HT-29 (cell line): ENCODE data around the gene ECSCR. TPM values are rescaled to one million over a fixed set of nuclear protein-coding genes. Genes with fewer than 3 reads are reported as not detected.
A peak's percentile ranks its signal among the peaks of the same experiment; 100 is the strongest.
"Not testable (repeated sequence)": the region's sequence is repeated elsewhere in the genome, so short reads cannot be mapped to it uniquely, and the experiment has no call there.

Source experiments
- DNase-seq: peaks from one replicate; pipeline ENCODE4 v3.0.0-alpha.2; 2015; ENCODE audit warnings: low spot score
- total RNA-seq: library from RNA; depleted of rRNA; stranded (reverse); fragments of >200 nt; shearing (Covaris generic); gene quantifications from 2 replicates; pipeline ENCODE4 v1.2.3, GENCODE V29; 2014; rRNA removed

ECSCR gene, protein sequence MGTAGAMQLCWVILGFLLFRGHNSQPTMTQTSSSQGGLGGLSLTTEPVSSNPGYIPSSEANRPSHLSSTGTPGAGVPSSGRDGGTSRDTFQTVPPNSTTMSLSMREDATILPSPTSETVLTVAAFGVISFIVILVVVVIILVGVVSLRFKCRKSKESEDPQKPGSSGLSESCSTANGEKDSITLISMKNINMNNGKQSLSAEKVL
- total RNA-seq, result not detected in 2 replicates

DNA sequence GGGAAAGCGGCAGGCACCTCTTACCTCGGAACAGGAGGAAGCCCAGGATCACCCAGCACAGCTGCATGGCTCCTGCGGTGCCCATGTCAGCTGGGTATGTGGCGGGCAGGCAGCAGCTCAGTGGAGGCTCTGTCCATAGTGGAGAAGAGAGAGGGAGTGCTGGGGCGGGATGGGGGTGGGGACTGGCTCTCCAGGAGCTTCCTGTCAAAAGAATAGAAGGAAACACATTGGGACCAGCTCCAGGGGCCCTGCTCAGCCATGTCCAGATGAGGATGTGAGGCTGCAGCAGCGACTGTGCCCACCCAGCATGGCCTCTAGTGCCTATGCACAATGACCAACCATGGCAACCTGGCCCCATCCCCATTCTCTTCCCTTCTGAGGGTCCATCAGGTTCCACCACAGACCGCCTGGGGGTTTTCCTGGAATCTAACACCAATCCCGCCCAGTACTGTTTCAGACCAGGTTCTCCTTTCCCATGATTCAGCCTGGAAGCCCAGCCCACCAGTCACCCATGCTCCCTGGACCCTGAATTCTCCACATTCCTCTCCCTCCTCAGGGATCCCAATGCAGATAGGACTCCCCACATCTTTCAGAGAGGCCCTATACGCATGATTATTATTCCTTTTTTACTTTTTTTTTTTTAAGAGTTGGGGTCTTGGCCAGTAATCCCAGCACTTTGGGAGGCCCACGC, at the start of gene ECSCR:
Gene ECSCR, minus strand, starts transcription at position 158 of the 691 bp plus-strand sequence. Its CDS starts 73 bp downstream, at position 85.
- DNase-seq, result no peak

DNA sequence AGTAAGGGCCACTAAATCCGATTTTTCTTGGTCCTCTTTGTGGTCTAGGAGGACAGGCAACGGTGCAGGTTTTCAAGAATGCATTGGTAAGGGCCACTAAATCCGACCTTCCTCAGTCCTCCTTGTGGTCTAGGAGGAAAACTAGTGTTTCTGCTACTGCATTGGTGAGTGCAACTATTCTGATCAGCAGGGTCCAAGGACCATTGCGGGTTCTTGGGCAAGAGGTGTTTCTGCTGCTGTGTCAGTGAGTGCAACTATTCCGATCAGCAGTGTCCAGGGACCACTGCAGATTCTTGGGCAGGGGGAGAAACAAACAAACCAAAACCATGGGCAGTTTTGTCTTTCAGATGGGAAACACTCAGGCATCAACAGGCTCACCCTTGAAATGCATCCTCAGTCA, 42.2 kb upstream of the ECSCR start:
- DNase-seq, result not testable (repeated sequence)

GRCh38 chr5:139503879-139504278, 41.3 kb upstream of the ECSCR start:
- DNase-seq, result not testable (repeated sequence)

DNA sequence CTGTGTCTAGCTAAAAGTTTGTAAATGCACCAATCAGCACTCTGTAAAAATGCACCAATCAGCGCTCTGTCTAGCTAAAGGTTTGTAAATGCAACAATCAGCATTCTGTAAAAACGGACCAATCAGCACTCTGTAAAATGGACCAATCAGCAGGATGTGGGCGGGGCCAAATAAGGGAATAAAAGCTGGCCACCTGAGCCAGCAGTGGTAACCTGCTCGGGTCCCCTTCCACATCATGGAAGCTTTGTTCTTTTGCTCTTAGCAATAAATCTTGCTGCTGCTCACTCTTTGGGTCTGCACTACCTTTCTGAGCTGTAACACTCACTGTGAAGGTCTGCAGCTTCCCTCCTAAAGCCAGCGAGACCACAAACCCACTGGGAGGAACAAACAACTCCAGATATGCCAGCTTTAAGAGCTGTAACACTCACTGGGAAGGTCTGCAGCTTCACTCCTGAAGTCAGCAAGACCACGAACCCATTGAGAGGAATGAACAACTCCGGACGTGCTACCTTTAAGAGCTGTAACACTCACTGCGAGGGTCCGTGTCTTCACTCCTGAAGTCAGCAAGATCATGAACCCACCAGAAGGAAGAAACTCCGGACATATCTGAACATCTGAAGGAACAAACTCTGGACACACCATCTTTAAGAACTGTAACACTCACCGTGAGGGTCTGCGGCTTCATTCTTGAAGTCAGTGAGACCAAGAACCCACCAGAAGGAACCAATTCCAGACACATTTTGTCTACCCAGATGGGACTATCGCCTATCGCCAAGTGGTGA, 40.7 kb upstream of the ECSCR start:
- not testable (repeated sequence) for DNase-seq

DNA sequence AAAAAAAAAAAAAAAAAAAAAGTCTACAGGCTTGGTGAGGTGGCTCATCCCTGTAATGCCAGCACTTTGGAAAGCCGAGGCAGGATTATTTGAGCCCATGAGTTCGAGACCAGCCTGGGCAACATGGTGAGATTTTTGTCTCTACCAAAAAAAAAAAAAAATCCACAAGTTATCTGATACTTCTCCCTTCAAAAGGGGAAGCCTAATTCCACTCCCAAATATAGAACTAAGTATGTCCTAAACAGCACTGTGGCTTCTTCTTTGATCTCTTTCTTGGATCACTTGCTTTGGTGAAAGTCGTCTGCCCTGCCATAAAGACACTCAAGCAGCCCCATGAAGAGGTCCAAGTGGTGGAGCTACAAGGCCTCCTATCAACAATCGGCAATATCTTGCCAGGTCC, 38.8 kb upstream of the ECSCR start:
- no peak for DNase-seq

DNA sequence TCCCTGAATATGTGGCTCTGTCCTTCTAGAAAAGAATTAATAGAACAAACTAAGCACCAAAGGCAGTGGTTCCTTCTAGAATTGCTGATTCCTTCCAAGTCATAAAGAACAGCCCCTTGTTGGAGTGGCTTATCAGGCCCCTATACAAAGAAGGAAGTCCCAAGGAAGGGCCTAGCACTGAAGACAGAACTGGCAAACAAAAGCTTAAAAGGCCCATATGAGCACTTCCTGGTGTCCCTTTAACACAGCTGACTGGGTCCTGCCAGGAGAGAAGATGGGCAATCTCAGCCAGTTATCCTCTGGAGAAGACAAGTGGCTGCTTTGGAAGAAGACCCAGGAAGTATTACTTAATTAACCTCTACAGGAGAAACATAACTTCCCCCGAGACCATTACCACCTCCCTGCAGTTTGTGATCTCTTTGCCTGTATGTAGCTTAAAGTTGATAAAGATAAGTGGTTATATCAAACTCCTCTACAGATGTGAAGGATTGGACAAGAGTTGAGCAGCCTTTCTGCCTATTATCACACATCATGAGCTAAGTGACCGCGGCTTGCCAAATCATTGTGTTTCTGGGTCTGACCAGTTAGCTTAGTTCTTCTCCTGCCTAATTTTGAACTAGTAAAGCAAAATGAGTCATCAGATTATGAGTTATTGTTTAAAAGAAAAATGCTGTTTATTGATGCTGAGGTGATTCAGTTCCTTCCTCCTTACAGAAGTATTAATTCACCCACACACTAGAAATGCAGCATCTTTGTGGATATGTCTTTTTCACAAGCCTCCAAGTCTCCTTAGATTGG, 33.3 kb upstream of the ECSCR start:
- no peak for DNase-seq

DNA sequence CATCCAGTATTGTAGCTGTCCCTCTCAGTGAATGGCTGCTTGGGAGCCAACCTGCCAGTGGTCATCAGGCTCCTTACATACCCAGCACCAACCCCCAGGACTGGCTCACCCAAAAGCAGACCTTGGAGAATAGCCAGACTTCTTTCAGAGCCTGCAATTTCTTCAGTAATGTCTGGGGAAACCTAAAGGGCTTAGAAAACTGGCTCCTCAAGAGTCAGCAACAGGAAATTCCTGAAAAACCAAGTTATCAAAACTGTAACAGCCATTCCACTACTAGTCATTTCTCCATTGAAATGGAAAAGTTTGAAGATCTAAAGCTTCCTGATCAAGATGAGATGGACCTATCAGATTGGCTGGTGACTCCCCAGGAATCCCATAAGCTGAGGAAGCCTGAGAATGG, 32.3 kb upstream of the ECSCR start:
- no peak for DNase-seq

DNA sequence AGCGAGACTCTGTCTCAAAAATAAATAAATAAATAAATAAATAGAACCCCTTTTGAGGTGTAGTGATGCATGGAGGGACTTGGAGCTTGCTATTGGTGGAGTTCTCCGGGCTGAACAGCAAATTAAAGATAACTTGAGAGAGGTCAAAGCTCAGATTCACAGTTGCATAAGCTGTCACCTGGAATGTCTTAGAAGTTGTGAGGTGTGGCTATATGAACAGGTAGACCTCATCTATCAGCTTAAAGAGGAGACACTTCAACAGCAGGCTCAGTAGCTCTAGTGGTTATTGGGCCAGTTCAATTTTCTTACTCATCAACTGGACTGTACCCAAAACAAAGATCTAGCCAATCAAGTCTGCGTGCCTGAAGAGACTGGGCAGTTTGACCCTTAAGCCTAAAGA, 31.7 kb upstream of the ECSCR start:
- no peak for DNase-seq

DNA sequence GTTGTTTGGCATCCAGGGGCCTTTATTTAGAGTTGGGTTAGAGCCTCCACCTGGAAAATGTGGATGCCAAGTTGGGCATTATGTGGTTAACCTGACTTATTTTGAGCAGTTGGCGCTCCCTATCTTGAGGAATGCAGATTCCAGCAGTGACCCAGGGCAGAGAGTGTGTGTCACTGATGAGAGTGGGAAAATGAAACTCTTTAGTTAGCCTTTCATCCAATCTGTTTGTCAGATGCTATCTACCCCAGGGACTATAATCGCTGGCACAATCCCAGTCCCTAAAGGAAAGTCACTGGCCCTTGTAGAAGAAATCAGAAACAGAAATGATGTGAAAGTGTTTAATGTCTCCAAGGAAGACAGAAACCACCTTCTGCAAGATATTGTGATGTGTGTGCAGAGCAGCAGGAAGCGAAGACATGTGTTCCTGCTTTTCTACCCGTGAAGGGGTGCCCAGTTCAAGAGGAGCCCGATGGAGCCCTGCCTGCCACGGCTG, 30.2 kb upstream of the ECSCR start:
- DNase-seq, result no peak

- DNase-seq, result no peak
Observed at GRCh38 chr5:139488260-139488659, 25.7 kb upstream of the ECSCR start.

- DNase-seq, result no peak
Observed at GRCh38 chr5:139486201-139486600, 23.7 kb upstream of the ECSCR start.

DNA sequence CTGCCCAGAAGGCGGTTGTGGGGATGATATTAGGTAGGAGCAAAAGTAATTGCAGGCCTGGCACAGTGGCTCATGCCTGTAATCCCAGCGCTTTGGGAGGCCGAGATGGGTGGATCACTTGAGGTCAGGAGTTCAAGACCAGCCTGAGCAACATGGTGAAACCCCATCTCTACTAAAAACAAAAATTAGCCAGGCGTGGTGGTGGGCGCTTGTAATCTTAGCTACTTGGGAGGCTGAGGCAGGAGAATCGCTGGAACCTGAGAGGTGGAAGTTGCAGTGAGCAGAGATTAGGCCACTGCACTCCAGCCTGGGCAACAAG, 20.3 kb upstream of the ECSCR start:
- not testable (repeated sequence) for DNase-seq

DNA sequence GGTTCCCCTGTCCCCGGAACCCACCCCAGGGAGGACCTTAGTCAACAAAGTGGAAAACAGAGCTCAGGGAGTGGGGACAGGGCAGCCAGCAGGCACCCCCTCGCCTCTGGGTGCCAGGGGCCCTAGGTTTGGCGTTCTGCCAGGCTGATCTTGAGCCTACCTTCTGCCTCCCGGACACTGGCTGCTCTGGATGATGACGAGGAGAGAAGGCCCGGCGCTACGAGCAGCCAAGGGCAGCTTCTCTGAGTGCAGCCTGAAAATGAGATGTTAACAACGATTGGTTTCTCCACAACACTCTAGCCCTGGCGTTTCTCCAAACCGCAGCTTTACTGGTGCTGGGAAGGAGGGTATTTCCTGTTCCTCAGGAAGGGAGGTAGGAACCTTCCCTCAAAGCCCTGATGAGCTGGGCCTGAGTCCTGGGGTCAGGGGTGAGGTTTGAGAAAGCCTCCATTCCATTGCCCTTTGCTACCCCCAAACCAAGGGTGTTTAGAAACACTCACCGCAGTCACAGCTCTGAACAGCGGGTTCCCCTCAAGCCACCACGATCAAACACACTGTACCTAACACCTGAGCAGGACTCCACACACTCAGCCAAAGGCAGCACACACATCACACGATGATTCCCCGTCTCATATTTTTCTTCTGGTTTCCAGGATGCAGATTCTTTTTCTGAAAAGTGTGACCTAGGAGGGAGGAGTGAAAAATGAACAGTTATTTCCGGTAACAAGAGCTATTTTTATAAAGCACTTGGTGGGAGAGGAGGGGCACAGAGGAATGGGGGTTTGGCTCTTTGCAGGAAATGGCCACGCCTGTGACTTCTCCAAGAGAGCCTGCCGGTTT, 19.7 kb upstream of the ECSCR start, which contains the start of gene STING1:
Gene STING1, minus strand, starts transcription at position 709 of the 840 bp plus-strand sequence. CDS start 1,054 bp downstream, outside the sequence.
- peak; percentile 99 for DNase-seq

DNA sequence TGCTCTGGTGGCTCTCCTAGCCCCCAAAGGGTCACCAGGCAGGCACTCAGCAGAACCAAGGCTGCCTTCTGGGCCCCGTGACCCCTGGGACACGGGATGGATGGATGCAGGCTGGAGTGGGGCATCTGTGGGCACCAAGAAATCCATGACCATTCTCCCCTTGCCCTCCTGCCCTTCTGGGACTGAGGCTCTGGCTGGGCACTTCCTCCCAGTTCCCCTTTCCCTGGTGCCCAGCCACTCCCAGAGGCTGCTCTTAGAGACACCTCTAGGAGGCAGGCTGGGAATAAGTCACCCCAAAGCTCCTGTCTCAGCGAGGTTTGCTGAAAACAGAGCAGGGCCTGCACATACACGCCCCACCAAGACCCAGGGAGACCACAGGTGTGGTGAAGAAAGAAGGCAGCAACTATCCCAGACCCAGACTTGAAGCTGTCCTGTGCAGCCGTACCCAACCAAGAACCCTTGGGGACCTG, 19.1 kb upstream of the ECSCR start:
- DNase-seq, result no peak

DNA sequence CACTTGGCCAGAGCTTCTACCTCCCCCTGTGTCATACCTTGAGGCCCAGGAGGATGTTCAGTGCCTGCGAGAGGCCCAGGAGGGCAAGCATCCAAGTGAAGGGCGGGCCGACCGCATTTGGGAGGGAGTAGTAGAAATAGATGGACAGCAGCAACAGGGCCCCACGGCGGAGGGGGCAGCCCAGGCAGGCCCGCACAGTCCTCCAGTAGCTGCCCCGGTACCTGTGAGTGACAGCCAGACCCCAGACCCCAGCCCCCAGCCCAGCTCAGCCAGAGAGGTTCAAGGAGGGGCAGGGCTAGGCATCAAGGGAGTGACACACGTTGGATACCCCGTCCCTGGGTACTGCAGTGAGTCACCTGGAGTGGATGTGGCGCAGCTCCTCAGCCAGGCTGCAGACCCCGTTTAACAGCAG, 18.6 kb upstream of the ECSCR start:
- peak; percentile 43 for DNase-seq

DNA sequence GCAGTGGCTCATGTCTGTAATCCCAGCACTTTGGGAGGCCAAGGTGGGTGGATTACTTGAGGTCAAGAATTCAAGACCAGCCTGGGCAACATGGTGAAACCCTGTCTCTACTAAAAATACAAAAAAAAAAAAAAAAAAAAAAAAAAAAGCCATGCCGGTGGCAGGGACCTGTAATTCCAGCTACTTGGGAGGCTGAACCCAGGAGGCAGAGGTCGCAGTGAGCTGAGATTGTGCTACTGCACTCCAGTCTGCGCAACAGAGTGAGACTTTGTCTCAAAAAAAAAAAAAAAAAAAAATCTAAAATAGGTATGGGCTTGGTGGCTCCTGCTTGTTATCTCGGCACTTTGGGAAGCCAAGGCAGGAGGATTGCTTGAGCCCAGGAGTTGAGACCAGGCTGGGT, 17.2 kb upstream of the ECSCR start:
- DNase-seq, result not testable (repeated sequence)

GRCh38 chr5:139478657-139479423, 16.3 kb upstream of the ECSCR start:
- peak; percentile 30 for DNase-seq

DNA sequence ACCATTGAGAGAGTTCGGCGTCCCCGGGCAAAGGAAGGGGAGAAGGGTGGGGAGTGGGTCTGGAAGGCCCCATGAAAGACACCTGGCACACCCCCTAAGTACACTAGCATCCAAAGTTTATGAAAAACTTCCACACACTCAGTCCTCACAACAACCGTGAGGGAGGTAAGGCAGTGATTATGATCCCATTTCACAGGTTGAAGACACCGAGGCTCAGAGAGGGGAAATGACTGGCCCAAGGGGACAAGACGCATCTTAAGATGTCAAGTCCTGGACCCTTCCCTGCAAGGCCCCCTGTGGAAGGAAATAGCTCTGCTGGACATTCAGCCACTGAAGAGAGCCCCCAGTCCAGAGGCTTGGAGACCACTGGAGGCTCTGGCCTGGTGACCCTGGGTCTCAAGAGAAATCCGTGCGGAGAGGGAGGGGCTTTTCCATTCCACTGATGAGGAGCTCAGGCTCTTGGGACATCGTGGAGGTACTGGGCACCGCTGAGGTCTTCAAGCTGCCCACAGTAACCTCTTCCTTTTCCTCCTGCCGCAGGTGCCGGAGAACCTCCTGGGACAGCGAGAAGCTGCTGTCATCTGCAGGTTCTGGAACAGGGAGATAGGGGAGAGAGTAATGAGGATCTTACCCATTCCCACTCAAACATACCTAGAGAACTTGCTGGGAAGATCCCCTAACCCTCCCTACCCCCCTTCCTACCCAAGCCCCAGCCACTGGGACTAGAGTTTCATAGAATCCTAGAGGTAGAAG, 13.5 kb upstream of the ECSCR start:
- DNase-seq, result no peak
